Measurements from ENCODE around the gene INTS1.
"Not testable (repeated sequence)": the region's sequence is repeated elsewhere in the genome, so short reads cannot be mapped to it uniquely, and the experiment has no call there.

Gene INTS1

DNA sequence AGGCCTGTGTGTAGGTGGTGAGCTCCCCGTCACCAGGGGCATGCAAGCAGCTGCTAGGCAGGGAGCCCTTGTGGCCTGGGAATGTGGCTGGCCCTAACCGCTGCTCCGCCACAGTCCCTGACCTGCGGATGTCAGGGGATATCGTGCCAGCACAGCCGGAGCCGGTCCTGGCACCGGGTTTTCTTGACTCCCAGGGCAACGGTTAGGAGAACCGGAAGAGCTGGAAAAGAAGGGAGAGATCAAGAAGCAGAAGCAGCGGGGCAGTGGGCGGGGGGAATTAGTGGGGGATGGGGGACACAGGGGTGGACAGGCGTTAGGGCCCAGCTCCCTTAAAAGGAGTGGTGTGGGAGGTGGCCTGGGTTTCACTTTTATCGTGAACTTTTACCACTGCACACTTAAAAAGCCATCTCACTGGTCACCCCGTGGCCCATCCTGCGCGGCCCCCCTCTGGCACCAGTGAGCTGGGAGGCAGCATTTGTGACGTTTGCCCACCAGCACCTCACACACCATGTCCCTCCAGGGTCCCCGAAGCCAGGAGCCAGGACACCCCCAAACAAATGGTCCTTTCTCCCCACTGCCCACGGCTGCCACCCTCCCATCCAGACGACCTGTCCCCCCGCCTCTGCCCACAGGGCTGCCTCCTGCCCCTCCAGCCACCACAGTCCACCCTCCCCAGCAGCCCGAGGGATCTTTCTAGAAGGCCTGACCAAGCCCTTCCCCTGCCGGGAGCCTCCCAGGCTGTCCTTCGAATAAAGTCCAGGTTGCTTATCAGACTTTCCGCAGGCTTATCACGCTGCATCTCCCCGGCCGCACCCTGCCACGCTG lies 43.2 kb downstream of the INTS1 start:
- DNase-seq (ENCODE audit: low read depth in 2 of 2) = no peak

DNA sequence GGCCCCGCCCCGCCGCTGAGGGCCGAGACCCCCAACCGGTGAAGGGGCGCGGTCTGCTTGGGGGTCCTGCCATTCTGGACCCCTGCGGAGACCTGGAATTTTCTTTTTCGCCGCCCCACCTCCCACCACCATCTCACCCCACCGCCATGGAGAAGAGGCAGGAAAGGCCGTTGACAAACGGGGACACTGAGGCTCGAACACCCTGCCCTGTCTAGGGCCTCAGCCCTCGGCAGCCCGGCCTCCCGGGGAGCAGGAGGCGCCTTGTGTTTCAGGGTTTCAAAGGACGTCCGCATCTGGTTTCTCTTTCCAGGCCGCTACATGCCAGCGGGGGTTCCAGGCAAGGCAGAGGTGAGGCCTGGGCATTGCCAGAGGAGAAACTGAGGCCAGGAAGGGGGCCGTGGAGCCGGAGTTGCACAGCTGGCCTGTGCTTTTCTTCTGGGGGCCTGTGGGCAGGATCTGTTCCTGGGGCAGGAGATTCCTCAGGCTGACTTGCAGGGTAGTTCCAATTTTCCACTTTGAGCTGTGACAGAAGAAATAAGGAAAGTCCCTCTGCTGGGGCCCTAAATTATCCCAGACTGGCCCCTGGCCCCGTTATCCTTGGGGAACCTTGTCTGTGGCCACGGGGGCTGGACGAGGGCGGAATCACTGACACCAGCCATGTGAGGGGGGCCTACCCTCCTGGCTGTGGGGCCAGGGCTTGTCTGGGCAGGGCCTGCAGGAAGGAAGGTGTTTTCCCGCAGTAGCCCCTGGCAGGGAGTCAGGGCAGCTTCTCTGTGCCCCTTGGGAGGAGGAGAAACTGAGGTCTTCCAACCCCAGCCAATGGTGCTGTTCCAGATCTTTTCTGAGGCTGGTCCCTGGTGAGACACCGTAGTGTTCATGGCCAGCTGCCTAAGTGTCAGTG lies 44.0 kb downstream of the INTS1 start:
- no peak for DNase-seq (ENCODE audit: low read depth in 2 of 2)

DNA sequence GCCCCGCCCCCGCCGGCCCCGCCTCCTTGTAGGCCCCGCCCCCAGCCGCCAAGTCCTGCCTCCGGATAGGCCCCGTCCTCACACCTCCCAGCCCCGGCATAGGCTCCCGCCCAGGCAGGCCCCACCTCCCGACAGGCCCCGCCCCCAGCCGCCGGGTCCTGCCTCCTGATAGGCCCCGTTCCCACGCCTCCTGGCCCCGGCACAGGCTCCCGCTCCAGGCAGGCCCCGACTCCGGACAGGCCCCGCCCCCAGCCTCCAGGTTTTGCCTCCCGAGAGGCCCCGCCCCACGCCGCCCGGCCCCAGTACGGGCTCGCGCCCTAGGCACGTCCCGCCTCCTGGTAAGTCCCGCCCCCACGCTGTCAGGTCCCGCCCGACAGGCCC lies 44.7 kb downstream of the INTS1 start:
- DNase-seq (ENCODE audit: low read depth in 2 of 2) = peak; percentile 95 to 98

DNA sequence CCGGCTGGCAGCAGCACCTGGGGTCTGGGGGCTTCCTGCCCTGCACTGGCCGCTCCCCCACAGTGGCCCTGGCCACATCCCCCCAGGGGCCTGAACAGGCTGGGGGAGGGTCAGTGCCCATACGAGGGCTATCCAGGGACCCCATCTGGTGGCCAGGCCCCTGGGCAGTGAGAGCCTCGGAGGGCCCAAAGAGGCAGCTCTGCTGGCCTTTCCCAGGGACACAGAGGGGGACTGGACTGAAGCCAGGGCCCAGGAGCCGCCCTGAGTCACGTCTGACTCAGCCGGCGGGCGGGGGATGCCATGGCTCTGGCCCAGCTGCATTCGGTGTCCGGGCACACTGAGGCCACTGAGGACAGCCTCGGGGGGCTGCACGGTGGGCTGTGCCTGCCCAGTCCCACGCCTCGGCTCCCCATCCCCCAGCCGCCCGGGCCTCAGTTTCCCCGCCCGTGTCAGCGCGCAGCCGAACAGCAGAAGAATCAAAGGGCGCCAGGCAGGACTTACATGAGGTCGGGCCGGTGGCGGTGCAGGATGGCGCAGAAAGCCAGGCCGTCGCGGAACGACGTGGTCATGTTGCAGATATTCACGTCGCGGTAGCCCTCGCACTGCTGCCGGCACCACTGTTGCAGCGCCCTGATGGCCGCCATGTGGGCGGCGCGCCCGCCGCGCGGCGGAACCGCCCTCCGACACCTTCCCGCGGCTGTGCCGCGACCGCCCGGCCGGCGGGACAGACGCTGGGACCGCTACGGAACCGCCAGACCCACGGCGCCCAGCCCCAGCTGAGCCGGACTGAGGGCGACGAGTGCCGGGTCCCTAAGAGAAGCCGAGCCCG lies 45.3 kb downstream of the INTS1 start, which contains the start of gene MICALL2:
Gene MICALL2, minus strand, starts transcription at position 788 of the 829 bp plus-strand sequence. Its CDS starts 144 bp downstream, at position 644.
- no peak for DNase-seq (ENCODE audit: low read depth in 2 of 2)

DNA sequence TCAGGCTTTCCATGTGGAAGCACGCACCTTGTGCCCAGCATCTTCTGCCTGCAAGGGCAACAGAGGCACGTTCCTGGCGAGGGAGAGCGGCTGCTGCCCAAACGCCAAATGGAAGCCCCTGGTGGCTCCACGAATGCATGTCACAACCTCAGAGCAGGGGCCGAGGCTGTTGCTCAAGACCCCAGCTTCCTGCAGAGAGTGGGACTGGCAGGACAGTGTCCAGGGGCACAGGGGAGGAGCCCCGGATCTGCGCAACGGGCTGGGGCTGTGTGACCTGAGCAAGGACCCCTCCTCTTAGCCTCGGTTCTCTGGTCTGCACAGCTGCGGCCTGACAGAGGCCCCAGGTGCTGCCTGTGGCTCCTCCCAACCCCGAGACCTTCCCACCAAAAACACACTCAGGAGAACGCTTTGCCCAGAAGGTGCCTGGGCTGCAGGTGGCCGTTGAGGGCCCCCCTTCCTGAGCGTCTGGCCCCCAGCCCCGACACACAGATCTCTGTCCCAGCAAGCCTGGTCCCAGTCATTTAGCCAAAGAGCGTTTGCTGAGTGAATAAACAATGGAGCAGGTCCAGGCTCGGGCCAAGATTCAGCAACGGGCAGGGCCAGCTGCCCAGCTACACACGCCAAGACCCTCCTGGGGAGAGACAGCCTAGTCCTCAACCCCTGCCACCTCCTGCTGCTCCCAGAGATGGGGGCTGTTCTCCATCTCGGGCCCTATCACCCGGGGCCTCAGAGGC lies 46.1 kb downstream of the INTS1 start:
- no peak for DNase-seq (ENCODE audit: low read depth in 2 of 2)

DNA sequence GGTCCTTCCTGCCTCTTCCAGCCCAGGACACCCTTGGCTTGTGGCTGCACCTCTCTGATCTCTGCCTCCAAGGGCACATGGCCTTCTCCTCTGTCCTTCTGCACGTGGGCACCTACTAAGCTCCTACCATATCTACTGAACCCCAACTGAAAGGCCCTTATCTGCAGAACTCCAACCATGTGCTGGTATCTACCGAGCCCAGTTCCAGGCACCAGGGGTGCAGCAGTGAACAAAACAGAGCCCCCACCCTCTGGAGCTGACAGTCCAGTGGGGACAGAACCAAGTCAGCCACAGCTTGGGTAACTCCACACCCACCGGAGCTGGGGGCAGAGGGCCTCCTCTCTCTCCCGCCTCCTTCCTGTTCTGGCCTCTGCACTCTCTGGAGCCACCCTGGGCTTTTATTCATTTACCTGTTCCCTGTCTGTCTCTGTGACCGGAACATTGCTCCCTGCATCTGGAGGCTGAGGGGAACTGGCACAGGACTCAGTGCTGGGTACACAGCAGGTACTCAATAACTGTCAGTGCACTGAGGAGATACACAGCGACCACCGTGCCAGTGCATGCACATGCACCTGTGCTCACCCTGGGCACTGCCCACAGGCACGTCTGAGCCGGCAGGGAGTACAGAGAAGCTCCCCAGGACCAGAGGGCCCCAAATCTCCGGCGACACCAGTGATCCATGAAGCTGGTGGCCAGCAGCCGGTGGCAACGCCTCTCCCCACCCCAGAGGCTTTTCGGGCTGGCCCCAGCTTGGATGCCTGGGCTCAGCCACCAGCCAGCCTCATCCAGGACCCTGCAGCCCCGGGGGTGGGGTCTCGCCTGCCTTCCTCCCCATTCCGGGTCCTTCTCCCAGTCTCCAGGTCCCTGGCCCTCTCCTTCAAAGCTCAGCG lies 46.9 kb downstream of the INTS1 start:
- no peak for DNase-seq (ENCODE audit: low read depth in 2 of 2)

DNA sequence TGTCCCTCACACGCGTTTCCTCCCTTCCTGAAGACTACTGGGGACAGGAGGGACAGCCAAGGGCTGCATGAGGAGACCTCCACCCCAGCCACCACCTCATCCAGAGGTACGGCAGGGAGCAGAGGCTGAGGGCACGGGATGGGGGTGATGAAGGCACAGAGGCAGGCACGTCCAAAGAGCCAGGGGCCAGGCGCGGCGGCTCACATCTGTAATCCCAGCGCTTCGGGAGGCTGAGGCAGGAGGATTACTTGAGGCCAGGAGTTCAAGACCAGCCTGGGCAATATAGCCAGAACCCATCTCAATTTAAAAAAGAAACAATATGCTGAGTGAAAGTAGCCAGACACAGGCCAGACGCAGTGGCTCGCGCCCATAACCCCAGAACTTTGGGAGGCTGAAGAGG lies 48.2 kb downstream of the INTS1 start:
- DNase-seq (ENCODE audit: low read depth in 2 of 2) = no peak

DNA sequence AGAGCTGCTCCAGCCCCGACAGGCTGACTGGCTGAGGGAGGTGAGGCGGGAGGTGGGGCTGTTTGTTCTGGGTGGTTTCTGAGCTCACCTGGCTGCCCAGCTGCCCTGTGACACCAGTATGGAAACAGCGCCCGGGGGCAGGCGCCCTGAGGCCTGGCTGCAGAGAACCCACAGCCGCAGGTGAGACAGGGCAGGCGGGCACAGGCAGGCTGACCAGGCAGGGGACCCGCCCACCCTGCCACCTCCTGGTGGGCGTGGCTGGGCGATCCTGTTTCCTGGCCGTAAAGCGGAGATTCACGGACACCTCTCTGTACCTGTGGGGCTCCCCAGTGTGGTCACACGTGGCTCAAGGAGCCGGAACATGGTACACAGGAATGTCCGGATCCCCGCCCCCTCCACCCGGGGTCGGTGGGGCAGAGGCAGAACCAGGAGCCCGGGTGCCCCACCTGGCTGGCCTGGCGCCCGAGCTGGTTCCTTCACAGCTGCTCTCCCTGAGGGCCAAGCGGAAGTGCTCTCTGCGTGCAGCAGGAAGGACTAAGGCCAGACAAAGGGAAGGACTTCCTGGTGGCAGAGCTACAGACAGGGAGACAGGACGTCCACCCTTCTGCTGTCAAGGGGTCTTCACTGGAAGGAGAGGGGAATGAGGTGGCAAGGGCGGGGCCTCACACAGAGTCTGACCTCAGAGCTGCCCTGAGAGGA lies 48.8 kb downstream of the INTS1 start:
- DNase-seq (ENCODE audit: low read depth in 2 of 2) = no peak

DNA sequence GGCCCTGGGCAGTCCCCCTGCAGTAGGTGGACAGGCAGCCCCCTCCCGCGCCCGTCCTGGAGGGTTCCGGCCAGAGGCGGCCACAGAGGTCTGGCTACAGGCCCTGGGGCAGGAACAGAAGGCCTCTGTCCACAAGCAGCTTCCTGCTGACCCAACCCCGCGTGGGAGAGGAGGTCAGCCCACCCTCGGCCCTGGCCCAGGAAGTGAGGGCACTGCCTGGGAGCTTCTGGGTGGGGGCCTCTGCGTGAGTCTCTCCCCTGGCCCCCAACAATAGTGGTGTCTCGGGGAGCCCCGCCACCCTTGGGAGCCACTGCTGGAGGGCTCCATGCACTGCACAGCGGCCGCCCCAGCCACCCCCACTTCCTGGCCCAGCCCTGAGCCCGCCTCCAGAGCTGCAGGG lies 49.6 kb downstream of the INTS1 start:
- no peak for DNase-seq (ENCODE audit: low read depth in 2 of 2)

DNA sequence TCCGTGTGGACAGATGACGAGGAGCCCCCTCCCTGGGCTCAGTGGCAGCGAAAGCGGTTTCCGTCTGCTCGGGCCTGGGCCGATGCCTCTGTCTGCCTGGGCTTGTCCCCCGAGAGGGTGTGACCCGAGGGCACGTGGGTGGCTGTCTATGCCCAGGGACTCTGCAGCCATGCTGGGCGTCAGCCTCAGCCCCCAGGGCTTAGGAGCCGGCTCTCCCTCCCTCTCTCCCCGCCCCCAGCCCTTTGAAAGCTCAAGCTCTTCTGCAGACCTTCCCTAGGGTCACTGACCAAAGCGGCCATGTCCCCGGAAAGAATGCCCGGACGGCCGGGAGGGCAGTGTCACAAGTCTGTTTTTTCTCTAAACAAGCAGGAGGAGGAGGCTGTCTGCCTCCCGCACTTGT lies 52.0 kb downstream of the INTS1 start:
- no peak for DNase-seq (ENCODE audit: low read depth in 2 of 2)

DNA sequence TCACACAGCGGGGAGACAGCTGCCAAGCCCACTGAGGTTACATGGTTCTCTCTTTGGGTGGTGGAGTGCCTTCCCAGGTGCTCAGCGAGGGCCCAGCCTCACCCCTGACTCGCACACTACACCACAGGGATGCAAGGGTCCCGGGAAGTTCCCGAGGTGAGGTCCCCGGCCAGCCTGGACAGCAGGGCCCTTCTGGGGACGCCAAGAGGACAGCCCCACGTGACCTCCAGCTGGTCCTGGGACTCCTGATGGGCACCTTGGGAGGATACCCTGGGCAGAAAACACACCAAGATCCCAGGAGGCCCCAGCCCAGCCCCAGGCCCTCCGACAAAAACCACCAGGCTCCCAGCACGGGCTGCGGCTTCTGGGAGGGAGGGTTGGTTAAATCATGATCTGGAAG lies 53.2 kb downstream of the INTS1 start:
- no peak for DNase-seq (ENCODE audit: low read depth in 2 of 2)

DNA sequence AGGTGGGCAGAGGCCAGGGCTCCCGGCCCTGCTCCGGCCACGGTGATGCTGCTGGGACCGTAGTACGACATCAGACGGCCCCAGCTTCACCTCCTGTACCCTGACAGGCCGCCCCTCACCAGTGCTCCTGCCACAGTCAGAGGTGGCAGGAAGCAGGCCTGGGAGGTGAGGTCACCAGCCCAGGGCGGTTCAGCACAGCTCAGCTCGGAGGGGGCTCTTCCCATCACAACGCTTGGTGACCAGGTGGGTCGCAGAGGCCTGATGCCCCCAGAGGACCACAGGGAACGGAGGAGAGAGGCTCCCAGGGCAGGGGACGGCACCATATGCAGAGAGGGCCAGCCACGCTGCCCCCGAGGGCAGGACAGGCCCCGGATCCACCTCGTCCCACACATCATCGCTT lies 53.8 kb downstream of the INTS1 start:
- DNase-seq (ENCODE audit: low read depth in 2 of 2) = no peak

DNA sequence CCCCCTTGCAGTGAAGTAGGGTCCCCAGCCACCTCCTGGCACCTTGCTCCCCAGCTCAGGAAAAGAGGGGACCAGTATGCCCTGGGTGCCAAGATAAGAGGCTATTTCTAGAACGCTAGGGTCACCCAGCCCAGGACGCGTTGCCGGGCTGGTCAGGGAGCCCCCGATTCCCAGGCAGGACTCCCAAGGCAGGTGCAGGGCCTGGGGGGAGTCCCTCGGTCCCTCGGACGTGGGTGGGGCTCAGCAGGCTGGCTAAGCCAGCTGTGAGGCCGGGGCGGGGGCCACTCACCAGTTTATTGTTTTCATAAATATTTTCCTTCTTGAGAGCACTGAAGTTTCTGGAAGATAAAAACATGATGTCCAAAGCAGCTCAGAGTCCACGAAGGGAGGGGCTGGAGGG lies 54.2 kb downstream of the INTS1 start:
- no peak for DNase-seq (ENCODE audit: low read depth in 2 of 2)

DNA sequence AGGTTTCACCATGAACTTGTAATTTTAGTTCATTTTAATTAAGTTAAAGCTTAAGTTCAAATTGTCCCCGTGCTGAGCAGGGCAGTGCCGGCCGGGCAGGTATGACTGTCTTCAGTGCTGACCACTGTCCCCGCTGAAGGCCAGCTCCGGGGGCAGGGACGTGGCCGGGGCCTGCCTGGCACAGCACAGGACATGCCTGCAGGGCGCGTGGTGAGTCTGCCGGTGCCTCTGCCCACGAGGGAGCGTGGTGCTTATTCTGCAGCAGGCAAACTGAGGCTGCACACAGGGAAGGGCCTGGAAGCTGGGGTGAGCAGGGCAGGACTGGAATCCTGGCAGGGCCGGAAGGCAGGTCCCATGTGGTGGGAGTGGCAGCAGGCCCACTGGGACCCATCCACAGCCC lies 54.7 kb downstream of the INTS1 start:
- DNase-seq (ENCODE audit: low read depth in 2 of 2) = no peak

DNA sequence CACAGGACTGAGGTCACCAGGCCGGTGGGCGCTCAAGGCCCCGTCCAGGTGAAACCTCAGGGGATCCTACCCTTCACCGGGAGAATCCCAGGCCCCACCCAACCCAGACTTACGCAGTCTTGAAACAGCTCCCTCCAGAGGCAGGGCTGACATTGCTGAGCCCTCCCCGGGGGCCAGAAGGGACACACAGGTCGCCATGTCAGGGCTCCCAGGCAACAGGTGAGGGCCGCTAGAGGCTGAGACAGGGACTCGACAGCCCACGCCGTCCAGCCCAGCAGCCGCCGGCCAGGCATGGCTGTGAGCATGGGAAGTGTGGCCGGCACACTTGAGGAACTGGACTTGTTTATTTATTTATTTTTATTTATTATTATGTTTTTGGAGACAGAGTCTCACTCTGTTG lies 55.2 kb downstream of the INTS1 start:
- DNase-seq (ENCODE audit: low read depth in 2 of 2) = no peak

DNA sequence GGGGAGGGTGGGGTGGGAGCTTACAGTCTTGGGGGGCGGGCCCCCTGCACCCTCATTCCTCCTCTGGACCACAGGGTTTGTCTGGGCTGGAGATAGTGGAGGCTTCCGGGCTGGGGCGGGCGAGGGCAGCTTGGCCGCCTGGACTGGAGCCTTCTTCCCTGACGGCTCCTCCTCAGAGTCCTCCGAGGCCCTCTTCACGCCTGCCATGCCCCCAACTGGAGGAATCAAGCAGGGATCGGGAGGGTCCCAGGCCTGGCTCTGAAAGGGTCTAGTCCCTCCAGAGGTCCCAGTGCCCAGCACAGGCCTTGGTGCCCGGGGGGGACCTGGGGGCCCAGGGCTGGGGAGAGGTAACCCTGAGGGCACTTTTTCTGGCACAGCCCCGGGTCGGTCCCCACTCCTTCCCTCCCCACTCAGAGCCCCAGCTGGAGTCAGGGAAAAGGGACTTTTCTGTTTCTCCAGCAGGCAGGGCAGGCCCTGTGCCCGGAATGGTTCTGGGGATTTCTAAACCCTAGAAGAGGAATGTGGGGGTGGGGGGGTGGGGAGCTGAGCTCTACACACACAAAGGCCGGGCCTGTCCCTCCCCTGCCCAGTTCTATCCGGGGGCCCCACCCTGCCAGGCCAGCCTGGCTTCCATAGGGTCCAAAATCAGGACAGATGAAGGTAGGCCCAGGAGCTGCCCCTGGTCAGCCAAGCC lies 56.5 kb downstream of the INTS1 start:
- DNase-seq (ENCODE audit: low read depth in 2 of 2) = no peak

DNA sequence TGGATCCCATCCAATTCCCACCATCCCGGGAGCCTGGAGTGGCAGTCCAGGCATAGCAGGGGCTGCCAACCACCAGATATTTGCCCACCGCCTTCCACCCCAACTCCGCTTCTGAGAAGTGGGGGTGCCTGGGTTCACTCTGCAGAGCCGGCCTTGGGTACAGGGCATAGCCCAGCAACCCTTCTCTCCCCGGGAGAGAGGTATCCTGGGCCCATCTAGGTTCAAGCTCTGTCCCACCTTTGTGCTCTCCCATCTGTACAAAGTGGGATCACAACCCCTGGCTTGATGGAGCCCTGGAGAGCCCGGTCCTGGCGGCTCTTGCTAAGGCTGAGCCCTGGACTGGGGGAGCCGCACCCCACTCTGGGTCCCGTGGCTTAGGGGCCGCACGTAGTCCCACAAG lies 57.1 kb downstream of the INTS1 start:
- DNase-seq (ENCODE audit: low read depth in 2 of 2) = no peak

DNA sequence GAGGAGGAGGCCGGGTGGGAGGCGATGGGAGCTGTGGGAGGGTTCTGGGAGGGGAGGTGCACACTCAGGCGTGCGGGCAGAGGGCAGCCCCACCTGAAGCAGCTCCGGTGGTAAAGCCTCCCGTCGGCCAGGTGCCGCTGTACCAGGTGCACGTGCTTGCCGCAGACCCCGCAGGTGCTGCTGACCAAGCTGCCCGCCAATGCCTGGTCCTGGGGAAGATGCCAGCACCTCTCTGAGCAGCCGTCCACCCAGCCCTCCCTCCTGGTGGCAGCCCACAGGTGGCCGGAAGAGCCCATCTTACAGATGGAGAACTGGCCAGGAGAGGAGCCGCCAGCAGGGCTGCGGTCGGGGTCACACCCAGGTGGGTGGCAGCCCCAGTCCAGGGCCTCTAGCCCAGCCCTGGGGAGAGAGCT lies 57.6 kb downstream of the INTS1 start:
- DNase-seq (ENCODE audit: low read depth in 2 of 2) = no peak

DNA sequence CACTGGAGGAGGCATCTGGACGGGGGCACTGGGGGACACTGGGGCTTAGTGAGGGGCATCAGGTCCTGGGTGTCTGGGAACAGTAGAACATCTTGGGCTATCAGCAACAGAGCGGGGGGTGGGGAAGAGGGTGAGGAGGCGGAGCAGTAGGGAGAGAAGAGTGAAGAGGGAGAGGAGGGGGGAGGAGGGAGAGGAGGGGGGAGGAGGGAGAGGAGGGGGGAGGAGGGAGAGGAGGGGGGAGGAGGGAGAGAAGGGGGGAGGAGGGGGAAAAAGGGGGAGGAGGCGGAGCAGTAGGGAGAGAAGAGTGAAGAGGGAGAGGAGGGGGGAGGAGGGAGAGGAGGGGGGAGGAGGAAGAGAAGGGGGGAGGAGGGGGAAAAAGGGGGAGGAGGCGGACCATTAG lies 58.2 kb downstream of the INTS1 start:
- DNase-seq (ENCODE audit: low read depth in 2 of 2) = not testable (repeated sequence)

Measured in stimulated activated CD4-positive, alpha-beta T cell treated with anti-CD3 and anti-CD28 coated beads, Interleukin-1b, Interleukin-23, amount 100 ng/mL, for 4 hours (primary cell).